Neural crest cell (in vitro differentiated cells): Measurements from ENCODE around the gene P2RY8. TPM values are rescaled to one million over a fixed set of nuclear protein-coding genes. Genes with fewer than 3 reads are reported as not detected.
A peak's percentile ranks its signal among the peaks of the same experiment; 100 is the strongest.

Experiments
- DNase-seq: peaks from one replicate; pipeline ENCODE4 v3.0.0; 2021; ENCODE audit warnings: low read depth, mixed read lengths, low spot score
- H3K27ac Mint-ChIP-seq: one replicate; pipeline ENCODE4 v1.8.0; 2021; ENCODE audit warnings: mild to moderate bottlenecking, mixed read lengths; ENCODE audit not compliant: unreplicated experiment
- H3K27me3 Mint-ChIP-seq: 2 replicates; pipeline ENCODE4 v1.8.0; 2021; ENCODE audit warnings: low read depth, mild to moderate bottlenecking, mixed read lengths
- H3K36me3 Mint-ChIP-seq: 2 replicates; pipeline ENCODE4 v1.8.0; 2021; ENCODE audit warnings: low read depth, mild to moderate bottlenecking, mixed read lengths
- H3K4me1 Mint-ChIP-seq: 2 replicates; pipeline ENCODE4 v1.8.0; 2021; ENCODE audit warnings: mixed read lengths
- H3K4me3 Mint-ChIP-seq: one replicate; pipeline ENCODE4 v1.8.0; 2021; ENCODE audit warnings: mild to moderate bottlenecking, mixed read lengths
- H3K9me3 Mint-ChIP-seq: 2 replicates; pipeline ENCODE4 v1.8.0; 2021; ENCODE audit warnings: mixed read lengths
- total RNA-seq: library from RNA; stranded (reverse); gene quantifications from 2 replicates; pipeline ENCODE4 v1.2.1, GENCODE V29; 2021
- TF ChIP-seq, protein P1 (sequence below): fragments of 200-600 bp; sonication (generic); conservative IDR thresholded peaks from 2 replicates; pipeline ENCODE4 v1.5.0; 2021; ENCODE audit warnings: antibody characterized with exemption, mild to moderate bottlenecking

The P2RY8 gene
- total RNA-seq, 1 donor from 2014 or later = not detected

GRCh38 chrX:1440506-1440905, 96.5 kb downstream of the P2RY8 start:
- Mint-ChIP-seq H3K27me3 (no peaks in the 10 kb centered on the region), H3K36me3 (peaks cover 47% of the 10 kb centered on the region), H3K4me3 (no peak overlapping the region), H3K4me1 (no peaks in the 10 kb centered on the region), H3K9me3 (peaks cover 12% of the 10 kb centered on the region), H3K27ac (no peak overlapping the region)
- TF ChIP-seq, protein P1, sequence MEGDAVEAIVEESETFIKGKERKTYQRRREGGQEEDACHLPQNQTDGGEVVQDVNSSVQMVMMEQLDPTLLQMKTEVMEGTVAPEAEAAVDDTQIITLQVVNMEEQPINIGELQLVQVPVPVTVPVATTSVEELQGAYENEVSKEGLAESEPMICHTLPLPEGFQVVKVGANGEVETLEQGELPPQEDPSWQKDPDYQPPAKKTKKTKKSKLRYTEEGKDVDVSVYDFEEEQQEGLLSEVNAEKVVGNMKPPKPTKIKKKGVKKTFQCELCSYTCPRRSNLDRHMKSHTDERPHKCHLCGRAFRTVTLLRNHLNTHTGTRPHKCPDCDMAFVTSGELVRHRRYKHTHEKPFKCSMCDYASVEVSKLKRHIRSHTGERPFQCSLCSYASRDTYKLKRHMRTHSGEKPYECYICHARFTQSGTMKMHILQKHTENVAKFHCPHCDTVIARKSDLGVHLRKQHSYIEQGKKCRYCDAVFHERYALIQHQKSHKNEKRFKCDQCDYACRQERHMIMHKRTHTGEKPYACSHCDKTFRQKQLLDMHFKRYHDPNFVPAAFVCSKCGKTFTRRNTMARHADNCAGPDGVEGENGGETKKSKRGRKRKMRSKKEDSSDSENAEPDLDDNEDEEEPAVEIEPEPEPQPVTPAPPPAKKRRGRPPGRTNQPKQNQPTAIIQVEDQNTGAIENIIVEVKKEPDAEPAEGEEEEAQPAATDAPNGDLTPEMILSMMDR = no peak
- no peak for DNase-seq

DNA sequence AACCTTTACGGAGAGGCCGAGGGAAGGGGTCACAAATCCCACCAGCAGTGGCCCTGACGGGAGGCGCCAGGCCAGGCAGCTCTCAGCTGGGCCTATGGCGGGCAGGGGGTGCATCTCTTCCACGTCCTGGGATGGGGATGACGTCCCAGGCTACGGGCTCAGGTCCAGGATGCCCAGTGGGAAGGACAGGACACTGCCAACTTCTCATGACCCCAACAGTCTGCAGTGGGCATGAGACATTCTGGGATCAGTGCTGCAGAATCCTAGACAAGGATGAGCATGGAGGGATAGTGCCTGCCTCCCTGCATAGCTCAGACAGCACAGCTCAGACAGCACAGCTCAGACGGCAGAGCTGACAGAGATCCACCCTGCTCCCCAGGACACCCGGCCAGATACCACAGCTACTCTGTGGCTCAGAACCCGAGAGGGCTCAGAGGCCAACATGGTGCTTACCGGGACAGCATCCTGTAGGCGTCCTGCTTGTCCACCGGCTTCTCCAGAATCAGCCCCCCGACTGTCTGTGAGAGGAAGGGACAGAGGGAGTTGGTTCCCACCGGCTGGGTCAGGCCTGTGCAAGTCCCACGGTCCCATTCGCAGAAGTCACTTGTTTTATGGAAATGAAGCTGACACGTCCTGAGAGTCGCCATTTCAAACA, 101.6 kb downstream of the P2RY8 start:
- TF ChIP-seq, protein P1 = no peak
- H3K9me3 Mint-ChIP-seq = no peaks in the 10 kb centered on the region
- no peaks in the 10 kb centered on the region for H3K27me3 Mint-ChIP-seq
- H3K36me3 Mint-ChIP-seq = peaks cover 22% of the 10 kb centered on the region
- H3K4me1 Mint-ChIP-seq = peaks cover 9% of the 10 kb centered on the region
- H3K27ac Mint-ChIP-seq = no peak overlapping the region
- DNase-seq = no peak
- no peak overlapping the region for H3K4me3 Mint-ChIP-seq

DNA sequence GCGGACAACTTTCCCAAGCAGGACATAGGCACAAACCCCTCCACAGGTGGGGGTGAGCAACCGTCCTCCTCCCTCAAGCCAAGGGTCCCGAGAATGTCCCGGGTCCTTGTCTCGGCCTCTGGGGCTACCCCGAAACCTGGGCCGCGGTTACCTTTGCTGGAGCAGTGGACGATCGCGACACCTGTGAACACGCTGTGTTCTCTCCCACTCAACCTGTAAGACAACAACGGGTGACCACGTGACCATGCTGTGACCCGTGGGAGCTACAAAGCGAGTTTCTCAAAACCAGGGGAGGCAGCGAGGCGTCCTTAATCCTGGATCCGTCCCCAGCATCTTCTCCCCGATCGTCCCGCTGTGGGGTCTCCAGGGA, 102.1 kb downstream of the P2RY8 start:
- Mint-ChIP-seq H3K4me1 (peaks cover 9% of the 10 kb centered on the region), H3K9me3 (no peaks in the 10 kb centered on the region), H3K27me3 (no peaks in the 10 kb centered on the region), H3K27ac (no peak overlapping the region), H3K36me3 (peaks cover 26% of the 10 kb centered on the region), H3K4me3 (no peak overlapping the region)
- TF ChIP-seq, protein P1 = no peak
- no peak for DNase-seq

DNA sequence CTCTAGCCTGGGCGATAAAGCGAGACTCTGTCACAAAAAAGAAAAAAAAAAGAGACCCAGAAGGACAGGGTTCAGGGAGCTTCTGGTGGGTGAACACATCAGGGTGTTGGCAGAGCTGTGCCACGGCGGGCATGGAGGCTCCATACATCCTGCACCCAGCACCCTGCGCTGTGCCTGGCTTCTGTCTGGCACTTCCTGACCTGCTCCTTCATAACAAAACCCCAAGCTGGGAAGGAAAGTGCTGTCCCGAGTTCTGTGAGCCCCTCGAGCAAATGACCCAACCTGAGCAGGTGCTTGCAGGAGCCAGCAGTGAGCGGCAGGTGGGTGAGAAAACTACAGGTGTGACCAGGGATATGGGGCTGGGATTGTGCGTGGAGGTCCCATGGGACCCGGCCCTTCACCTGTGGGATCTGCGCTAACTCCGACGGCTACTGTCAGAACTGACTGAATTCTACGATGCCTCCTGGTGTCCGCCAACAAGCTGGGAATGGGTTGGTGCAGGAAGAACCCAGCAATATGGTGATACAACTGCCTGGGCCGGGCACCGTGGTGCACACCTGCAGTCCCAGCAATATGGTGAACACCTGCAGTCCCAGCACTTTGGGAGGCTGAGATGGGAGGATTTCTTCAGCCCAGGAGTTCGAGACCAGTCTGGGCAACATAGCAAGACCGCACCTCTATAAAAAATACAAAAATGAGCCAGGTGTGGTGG, 103.2 kb downstream of the P2RY8 start:
- H3K4me1 Mint-ChIP-seq = peaks cover 9% of the 10 kb centered on the region
- peaks cover 23% of the 10 kb centered on the region for H3K36me3 Mint-ChIP-seq
- no peak overlapping the region for H3K4me3 Mint-ChIP-seq
- no peaks in the 10 kb centered on the region for H3K27me3 Mint-ChIP-seq
- no peak overlapping the region for H3K27ac Mint-ChIP-seq
- TF ChIP-seq, protein P1 = no peak
- no peak for DNase-seq
- H3K9me3 Mint-ChIP-seq = no peaks in the 10 kb centered on the region

- Mint-ChIP-seq H3K4me1 (peaks cover 9% of the 10 kb centered on the region), H3K4me3 (peak overlapping the region; percentile 34), H3K27me3 (no peaks in the 10 kb centered on the region), H3K27ac (no peak overlapping the region), H3K9me3 (no peaks in the 10 kb centered on the region), H3K36me3 (peaks cover 23% of the 10 kb centered on the region)
- DNase-seq = no peak
- TF ChIP-seq, protein P1 = no peak
Observed at GRCh38 chrX:1430451-1430850, 106.5 kb downstream of the P2RY8 start.
